Measurements from ENCODE around the gene SNX15.

The SNX15 gene

DNA sequence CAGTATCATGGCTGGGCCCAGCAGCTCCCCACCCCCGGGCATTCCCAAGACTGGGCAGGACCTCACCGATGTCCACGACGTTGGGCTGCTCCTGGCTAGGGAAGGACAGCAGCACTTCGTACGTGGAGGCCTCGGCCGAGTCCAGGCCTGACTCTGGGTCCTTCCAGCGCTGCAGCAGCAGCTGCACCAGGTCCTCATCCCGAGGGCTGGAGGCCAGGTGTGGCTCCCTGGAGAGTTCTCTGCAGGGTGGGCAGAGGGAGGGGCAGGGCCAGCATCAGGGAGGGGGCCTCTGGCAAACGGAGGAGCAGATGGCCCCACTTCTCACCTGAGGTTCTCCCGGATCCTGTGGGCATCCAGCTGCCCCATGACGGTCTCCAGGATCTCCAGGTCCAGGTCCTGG, 30.8 kb downstream of the SNX15 start:
- DNase-seq (ENCODE audit: low read depth): no peak

DNA sequence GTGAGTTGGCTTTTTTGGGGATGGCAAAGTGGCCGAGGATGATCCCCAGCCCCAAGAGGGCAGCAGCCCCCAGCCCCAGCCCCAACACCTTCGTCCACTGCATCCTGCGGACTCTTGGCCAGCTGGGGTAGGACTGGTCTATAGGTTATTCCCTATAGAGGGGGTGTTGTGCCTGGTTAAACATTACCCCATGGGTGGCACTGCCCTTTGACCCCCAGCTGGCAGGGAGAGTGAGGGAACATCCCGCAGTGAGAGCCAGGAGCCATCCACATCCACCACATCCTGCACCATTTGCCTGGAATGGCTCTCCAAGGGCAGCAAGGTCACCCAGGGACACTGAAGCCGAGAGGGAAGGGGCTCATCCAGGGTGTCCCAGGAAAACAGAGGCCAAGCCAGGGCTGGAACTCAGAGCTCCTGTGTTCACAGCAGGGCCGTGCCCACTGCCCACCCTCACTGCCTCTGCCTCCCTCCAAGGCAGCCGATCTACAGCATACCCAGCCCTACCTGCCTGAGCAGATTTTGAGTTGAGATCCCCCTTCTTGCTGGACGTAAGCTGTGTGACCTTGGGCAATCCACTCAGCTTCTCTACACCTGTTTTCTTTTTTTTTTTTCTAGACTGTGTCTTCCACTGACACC, 31.3 kb downstream of the SNX15 start, which contains the start of gene NAALADL1:
Gene NAALADL1 (minus strand): TSS at position 135 of the 636 bp plus-strand sequence. CDS start 32 bp downstream, at position 103.
- DNase-seq (ENCODE audit: low read depth): no peak

DNA sequence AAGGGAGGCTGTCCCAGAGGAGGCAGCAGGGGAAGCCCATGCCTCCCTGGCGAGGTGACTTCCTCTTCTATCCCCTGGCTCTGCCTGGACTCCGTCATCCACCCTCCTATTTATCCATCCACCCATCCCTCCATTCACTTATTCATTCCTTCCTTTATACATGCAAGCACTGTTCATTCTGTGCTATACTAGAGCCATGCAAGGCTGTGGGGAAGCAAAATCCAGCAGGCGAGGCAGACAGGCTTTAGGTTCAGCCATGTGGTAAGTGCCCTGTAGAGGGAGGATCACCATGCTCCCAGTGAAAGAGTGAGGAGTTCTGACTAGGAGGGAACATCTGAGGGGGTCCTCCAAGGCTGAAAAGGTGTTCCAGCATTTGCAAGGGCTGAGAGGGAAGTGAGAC, 32.3 kb downstream of the SNX15 start:
- no peak for DNase-seq (ENCODE audit: low read depth)

DNA sequence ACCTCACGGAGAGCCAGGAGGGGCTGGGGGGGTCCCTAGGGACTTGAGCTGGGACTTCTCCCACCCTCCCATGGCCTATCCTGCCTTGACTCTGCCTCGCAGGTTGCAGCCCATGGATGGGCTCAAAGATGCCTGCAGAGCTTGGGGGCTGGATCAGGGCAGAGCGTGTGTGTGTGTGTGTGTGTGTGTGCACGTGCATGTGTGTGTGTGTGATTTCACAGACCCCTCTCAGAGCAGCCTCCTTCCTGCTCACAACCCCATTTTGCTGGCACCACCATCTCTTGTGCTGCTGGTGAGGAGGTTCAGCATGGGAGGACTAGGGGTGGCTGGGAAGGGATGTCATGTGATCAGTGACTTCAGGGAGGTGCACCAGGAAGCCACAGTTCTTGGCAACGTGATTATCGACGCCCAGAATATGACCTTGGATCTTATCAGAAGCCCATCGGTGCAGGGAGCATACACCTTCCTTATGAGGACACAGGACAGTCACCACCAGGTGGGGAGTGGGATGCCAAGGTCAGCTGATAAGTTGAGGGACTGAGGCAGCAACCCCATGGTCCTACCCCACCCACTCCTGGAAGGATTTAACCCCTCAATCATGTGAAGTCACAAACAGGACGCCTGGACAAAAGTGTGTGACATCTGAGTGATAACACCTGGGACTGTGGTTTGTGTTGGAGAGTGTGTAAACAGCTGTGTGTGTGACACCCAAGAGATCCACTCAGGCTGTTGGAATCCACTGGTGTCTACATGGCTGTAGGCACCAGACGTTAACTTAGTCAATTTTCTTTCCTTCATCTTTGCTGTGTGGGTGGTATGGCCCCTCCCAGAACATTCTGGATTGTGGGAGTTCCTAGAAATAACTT, 33.0 kb downstream of the SNX15 start:
- DNase-seq (ENCODE audit: low read depth): no peak

DNA sequence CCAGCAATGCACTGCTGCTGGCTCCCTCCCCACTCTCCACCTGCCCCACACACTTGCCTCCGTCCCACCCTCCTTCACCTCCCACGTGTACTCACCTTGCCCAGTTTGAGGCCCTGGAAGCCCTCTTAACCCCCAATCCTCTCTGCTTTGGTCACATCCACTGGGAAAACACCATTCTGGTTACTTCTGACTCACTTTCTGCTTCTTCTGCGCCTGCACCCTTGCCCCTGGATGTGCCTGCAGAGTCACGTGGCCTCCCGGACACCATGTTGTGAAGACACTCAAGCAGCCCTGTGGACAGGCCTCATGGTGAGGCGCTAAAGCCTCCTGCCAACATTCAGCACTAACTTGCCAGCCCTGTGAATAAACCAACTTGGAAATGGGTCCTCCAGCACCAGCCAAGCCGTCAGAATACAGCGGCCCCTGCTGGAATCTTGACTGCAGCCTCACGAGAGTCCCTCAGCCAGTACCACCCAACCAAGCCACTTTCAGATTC, 33.7 kb downstream of the SNX15 start:
- peak; percentile 40 for DNase-seq (ENCODE audit: low read depth)

DNA sequence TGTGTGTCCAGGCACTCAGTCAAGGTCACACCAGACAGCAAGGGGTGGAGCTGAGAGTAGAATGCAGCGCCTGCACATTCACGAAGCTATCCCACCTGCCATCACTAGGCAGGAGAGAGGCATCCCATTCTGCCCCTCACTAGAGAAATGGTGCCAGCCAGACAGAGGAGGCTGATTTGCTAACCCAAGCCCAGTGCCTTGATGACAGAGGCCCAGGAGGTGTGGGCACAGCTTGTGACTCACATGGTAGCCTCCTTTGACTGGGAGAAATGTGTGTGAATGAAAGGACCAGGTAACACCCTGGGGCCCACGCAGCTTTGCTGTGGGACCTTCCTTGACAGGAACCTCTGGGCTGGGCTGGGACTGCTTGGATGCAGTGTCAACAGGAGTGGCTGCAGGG, 36.3 kb downstream of the SNX15 start:
- no peak for DNase-seq (ENCODE audit: low read depth)

DNA sequence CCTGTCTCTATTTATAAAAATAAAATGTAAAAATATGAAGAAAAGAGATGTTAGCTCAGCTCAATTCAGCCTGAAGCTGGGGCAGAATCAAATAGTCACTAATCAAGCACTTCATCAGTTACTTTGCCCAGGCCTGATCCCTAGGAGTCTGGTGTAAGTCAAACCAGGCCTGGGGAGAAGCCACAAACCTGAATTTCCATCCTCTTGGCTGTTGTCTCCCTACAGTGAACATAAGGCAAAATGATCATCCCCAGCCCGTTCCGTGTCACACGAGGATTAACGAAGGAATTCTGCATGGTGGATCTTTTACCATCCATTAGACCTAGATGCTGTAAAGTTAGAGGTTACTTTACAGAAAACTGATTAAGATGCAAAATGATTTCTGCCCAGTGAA, 37.6 kb downstream of the SNX15 start:
- DNase-seq (ENCODE audit: low read depth): no peak

DNA sequence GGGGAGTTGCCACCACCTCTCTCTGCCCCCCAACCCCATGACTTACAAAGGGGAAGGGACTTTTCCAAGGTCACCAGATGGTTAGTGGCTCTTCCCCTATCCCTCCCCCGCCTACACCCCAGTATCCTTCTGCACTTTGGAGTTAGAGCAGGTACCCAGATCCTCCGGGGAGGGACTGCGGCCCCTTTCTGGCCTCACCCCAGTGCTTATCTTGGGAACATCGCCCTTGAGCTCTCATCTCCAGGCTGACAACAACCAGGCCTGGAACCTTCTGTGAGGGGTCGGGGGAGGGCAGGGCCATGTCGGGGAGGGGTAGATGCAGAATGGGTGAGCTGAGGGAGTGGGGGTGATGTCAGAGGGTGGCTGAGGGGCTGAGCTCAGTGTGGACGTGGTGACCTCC, 38.6 kb downstream of the SNX15 start:
- DNase-seq (ENCODE audit: low read depth): no peak

DNA sequence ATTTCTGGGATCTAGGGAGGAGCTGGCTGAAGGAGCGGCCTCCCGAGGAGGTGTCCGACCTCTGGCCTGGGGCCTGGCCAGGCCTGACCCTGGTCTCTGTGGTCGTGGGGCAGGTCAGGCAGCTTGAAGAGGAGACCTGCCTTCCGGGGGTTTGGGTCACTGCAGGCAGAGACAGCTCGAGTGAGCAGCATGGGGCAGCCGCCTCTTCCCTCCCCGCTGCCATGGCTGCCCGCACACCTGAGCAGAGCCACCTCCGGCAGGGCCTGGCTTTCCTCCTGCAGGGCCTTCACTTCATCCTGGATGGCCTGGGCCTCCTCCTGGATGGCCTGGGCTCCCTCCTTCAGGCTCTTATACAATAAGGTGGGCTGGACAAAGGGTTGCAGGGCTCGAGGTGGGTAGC, 39.1 kb downstream of the SNX15 start:
- DNase-seq (ENCODE audit: low read depth): no peak

DNA sequence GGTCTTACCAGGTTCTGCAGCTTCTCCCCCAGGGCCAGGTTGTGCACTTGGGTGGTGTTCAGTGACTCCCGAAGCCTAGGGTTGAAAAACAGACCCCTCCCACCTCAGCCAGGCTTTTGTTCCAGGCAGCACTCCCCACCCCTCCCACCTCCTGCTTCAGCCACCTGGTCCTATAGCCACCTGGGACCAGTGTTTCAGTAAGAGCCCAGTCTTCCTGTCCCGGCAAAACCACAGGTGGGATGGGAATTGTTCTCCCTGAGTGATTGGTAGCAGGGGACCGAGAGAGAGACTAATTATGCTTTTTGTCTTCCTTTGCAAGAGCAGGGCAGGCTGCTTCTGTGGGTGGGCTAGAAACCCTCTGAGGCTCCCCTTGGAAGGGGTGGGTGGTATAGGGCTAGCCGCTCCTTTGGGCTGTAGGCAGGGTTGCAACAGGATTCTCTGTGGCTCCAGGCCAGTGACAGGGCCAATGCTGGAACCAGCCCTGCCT, 39.6 kb downstream of the SNX15 start:
- no peak for DNase-seq (ENCODE audit: low read depth)

DNA sequence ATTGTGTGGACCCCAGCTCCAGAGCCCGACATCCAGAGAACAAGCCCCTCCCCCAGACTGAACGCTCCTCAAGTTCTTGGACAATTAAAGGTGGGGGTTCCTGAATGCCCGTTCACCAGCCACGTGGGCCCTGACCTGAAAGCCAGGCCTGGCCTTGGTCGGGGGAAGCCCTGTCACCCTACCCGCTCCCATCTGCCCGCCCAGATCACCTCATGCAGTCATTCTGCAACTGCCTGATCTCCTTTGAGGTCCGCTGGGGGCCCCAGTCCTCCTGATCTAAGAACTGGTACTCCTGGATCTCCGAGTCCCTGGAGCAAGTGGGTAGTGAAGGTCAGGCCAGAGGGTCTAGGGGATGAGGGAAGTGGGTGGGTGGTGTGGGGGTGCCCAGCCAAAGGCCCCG, 40.2 kb downstream of the SNX15 start:
- no peak for DNase-seq (ENCODE audit: low read depth)

DNA sequence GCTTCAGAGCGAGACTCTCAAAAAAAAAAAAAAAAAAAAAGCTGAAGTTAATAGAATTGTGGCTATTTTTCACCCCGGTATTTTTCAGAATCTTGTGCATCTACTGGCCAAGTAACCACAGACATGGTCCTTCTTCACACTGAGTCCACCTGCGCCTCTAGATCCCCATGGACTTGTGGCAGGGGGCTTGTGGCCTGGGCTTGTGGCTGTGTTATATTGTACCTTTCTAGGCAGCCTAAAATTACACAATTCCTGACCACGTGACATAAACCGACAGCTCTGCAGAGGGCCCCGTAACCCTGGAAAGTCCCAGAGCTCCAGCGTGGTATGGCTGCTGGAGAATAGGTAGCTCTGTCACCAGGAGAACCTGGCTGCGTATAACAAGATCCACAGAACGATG, 42.0 kb downstream of the SNX15 start:
- peak; percentile 34 for DNase-seq (ENCODE audit: low read depth)

DNA sequence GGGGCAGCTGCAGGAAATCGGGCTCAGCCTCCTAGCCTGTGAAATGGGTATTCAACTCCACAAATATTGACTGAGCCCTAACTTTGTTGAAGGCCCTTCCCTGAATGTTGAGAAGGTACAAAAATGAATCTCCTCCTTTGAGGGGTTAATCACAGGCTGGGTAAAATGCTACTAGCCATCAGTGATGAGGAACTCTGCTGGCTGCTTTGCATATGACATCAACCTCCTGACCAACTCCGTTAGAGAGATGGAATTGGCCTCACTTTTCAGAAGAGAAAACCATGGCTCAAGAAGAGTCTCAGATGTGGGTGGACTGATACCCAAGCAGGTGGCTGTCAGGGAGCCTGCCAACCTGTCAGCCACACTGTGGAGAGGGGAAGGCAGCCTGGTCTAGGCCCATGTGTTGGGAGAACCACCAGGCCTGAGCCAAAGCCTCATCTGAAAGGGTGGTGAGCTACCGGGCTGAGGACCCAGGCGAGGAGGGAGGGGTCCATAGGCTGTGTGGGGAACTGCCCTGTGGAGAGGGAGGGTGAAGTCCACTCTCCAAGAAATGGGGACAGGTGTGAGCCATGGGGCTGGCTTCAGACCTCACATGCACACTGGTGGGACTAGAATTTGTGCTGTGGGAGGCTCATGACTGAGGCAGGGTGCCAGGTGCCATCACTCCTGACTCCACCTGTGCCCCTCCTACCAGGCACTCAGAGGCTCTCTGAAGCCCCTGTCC, 44.8 kb downstream of the SNX15 start:
- DNase-seq (ENCODE audit: low read depth): no peak

DNA sequence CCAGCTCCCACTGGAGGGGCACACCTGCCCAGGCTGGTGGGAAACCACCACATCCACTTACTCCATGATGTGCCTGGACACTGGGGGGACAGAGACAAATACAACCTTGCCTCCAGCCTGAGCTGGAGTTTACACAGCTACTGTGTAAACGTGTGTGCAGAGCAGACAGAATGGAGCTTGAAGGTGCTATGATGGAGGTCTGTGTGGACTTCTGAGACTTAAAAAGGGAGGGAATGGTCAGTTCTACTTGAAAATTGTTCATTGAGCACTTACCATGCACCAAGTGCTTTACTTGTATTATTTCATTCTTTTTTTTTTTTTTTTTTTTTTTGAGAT, 45.4 kb downstream of the SNX15 start:
- DNase-seq (ENCODE audit: low read depth): no peak

DNA sequence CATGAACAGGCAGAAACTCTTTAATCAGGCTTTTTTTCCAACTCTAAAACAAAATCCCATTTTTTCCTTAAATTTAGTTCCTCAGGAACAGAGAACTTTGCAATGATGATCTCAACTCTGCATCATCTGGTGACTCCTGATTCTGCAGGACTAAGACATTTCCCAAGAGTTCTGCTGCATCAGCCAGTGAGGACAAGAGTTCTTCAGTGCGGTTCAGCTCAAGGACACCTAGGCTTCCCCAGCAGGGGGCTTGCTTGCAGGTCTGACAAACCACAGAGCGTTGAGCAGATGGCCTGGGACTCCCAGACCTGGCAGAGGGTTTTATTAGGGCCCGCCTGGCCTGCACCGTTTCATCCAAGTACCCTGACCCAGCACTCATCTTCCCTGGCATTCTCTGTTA, 50.2 kb downstream of the SNX15 start:
- peak; percentile 72 for DNase-seq (ENCODE audit: low read depth)

DNA sequence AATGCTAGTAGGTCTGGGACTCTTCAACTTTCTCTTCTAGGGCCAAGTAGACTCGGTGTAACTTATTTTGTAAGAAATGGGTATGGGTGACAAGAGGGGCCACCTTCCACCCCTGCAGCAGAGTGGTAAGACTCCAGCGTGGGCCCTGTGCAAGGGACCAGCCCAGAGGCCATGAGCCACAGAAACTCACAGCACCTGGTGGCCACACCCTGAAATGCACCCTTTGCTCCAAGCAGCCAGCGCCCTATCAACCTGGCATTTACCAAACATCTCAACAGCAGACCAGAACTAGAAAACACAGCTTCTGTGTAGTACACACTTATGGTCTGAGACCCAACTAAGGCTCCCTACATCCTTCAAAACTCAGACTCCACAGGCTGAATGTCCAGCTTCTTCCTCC, 50.9 kb downstream of the SNX15 start:
- peak; percentile 46 for DNase-seq (ENCODE audit: low read depth)

DNA sequence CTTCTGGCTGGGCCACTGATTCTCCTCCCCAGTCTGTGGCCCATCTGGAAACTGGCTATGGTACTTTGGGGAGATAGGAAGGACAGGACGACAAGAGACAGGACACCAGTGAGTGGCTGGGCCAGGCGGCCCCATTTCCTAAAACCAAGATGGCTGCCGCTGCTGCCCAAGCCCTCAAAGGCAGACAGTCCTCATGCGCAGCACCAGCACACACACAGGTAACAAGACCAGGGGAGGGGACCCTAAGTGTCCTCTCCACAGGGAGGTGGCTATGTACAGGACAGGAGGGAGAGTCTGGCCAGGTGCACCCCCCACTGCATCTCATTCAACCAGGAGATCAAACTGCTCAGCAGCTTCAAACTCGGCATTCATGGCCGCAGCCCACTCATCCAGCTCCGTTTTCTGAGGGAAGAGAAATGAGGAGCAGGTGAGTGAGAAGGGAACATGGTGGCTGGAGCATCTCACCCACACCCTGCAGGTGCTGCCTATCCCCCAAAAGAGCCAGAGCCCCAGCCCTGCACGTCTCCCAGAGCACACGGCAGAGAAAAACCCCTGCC, 51.6 kb downstream of the SNX15 start:
- no peak for DNase-seq (ENCODE audit: low read depth)

DNA sequence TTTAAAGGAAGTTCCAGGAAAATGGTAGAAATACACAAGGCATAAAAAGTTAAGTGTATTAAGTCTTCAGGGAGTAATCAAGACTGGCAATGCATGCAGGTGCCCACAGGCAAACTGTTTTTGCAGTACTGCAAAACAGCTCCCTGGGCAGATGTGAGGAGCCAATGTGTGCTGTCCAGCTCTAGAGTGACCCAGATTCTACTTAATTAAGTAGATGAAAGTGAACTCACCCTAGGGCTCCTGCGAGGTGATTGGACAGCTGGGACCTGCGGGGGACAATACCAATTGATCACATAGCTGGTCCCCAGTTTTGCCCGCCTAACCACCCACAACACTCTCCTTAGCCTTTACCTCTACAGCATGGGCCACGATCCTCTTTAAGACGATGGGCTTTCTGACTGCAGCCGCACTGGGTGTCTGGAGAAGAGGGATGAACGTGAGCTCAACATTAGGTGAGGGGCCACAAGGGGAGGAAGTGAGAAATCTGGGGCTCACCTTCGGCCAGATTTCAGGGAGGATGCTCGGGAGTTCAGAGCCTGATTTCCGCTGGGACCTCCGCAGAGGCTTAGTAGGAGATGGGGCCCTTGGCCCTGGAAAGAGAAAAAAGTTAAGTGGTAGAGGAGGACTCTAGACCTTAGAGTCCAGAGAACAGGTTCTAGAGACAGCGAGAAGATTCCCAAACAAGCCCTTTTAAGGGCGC, 56.0 kb downstream of the SNX15 start:
- no peak for DNase-seq (ENCODE audit: low read depth)

DNA sequence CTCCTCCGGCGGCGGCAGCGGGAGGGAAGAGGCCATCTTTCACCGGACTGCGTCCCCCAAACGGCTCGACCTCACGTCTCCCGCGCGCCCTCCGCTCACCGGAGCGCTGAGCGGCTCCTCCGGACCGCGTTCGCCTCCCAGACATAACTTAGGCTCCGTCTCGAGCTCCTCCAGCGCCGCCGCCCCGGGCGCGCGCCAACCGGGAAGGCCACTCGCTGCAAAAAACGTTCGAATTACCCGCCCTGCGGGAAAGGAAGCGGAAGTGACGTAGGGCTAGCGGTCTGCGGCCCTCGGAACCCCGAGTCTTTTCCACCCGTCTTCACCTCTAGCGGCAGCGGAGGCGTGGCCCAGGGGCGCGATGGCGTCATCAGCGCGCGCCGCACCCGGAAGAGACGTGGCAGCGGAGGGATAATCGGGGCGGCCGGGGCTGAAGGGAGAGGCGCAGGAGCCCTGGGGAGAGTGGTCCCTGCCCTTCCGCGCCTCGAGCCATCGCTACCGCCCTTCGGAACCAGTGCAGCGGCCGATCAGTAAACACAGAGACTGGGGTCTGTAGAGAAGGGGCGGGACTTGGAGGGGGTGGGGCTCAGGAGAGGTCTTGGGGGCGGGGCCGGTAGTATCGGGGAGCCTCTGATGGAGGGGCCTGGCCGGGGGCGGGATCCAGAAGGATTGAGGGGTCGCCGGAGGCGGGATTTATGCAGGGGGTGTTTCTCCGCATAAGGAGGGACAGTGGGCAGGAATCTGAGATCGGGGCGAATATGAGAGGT, 56.8 kb downstream of the SNX15 start, which contains the start of the genes CDCA5 and ZFPL1:
Gene CDCA5 (minus strand): TSS at position 207 of the 764 bp plus-strand sequence. CDS start 62 bp downstream, at position 145.
Gene ZFPL1 (plus strand): TSS at position 389 of the 764 bp plus-strand sequence. CDS start 477 bp downstream, outside the sequence.
- peak; percentile 90 for DNase-seq (ENCODE audit: low read depth)

DNA sequence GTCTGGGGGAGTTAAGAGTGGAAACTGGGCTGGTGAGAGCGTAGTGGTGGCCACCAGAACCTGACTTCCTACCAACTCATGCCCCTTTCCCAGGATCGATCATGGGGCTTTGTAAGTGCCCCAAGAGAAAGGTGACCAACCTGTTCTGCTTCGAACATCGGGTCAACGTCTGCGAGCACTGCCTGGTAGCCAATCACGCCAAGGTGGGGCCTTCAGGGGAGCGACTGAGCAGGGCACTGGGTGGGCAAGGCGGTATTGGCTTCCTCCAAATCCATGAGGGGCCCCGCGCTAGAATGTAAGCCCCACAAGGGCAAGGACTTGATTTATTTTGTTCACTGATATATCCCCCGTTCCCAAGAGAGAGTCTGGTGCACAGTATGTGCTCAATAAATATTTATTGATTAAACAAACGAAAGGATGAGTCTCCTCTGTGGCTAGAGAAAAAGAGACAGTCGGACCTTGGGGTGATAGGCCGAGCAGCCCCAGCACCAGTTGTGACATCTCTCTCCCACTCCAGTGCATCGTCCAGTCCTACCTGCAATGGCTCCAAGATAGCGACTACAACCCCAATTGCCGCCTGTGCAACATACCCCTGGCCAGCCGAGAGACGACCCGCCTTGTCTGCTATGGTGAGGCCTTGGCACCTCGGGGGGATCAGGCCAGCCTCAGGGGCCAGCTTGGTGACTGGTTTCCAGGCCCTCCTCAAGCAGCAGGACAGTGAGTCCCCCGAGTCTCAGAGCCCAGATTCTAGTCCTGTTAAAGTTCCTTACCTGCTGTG, 57.5 kb downstream of the SNX15 start:
- no peak for DNase-seq (ENCODE audit: low read depth)

Data from amniotic epithelial cell (primary cell).